Measurements from ENCODE around the gene AFF3.
A peak's percentile ranks its signal among the peaks of the same experiment; 100 is the strongest.

AFF3 gene

DNA sequence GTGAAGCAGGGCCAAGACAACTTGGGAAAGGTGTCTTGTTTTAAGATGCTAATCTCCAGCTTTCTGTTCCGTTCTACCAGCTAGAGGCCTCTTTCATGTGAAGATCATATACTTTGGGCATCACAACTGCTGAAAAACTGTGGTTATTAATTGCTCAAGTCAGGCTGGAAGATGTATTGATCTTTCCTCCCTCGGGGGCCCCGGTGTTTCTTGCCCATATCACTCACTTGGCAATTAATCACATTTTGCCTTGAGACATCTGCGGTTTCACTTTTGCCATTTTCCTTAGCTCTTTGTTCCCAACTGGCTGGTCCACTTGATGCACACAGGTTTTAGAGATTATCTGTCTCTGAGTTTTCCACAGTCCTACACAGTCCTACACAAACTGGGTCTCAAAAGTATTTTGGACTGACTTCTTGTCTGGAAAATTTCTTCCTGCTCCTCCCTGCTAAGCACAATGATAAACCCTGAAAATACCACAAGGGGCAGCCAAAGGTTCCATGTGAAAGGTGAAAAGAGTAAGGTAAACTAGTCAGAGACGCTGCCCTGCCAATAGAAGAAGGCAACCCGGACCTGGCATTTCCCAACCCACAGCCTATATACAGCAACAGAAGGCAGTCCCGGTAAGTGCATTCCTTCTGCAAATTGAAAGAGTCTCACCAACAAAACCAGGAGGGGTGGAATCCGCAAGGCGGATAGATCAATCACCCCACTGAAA, 181.0 kb downstream of the AFF3 start:
- Histone ChIP-seq H3K9me3 (ENCODE audit: control insufficient read depth, low read length) (no peaks in the 10 kb centered on the region), H2AFZ (ENCODE audit: low read depth, low read length) (no peak overlapping the region), H3K14ac (ENCODE audit: low read length in 2 of 2) (no peak overlapping the region), H3K27ac (ENCODE audit: low read length, poor library complexity, severe bottlenecking) (no peak overlapping the region), H2BK12ac (ENCODE audit: low read length in 2 of 2) (no peak overlapping the region), H3K36me3 (ENCODE audit: control insufficient read depth in 1 of 2, insufficient read depth in 2 of 2, low read depth in 1 of 2, low read length in 2 of 2) (peaks cover 0 to 6% of the 10 kb centered on the region in 2 experiments), H3K9ac (ENCODE audit: low read length) (no peak overlapping the region), H3K27me3 (ENCODE audit: control insufficient read depth in 1 of 2, insufficient read depth in 1 of 2, low read length in 2 of 2) (no peaks in the 10 kb centered on the region), H3K23ac (ENCODE audit: low read length in 2 of 2) (no peak overlapping the region), H3K4me3 (ENCODE audit: insufficient read depth in 1 of 2, low read depth in 1 of 2, low read length in 2 of 2) (no peak overlapping the region), H2BK5ac (ENCODE audit: low read depth, low read length, poor library complexity, severe bottlenecking) (no peak overlapping the region), H2BK15ac (ENCODE audit: low read depth, poor library complexity, severe bottlenecking) (no peak overlapping the region), H3K4me1 (ENCODE audit: control insufficient read depth, insufficient read depth, low read depth, low read length) (peaks cover 7% of the 10 kb centered on the region), H3K4me2 (ENCODE audit: low read length, poor library complexity, severe bottlenecking) (no peak overlapping the region), H2BK120ac (ENCODE audit: low read depth, low read length) (no peak overlapping the region), H4K8ac (ENCODE audit: low read length) (peak overlapping the region; percentile 50), H4K91ac (ENCODE audit: low read length) (no peak overlapping the region), H3K18ac (ENCODE audit: low read depth in 1 of 2, low read length in 2 of 2) (no peak overlapping the region), H3K79me1 (replicated peaks; ENCODE audit: low read length, poor library complexity, severe bottlenecking) (peaks cover 15% of the 10 kb centered on the region), H2AK5ac (ENCODE audit: low read length, severe bottlenecking) (no peak overlapping the region), H3K4ac (ENCODE audit: low read depth in 1 of 2, low read length in 2 of 2) (no peak overlapping the region)
- no peak for DNase-seq
- 98% methylated on average over 9 of the region's 9 CpGs for WGBS

DNA sequence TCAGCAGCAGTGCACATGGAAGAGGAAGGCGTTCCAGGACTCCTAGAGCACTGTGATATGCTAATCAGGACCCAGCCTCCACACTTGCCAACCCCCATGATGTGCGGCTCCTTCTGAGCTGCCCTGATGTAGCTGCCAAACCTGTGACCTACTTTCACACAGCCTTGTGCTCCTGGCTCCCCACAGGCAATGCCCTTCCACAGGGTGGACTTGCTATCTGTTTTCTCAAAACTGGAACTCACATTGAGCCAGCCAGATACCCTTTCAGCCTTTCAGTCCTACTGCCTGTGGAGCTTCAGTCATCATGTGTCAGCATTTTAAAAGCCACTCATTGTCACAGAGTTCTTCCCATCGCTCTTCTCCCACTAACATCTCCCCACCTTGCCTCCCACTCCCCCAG, 181.6 kb downstream of the AFF3 start:
- H3K4me2 ChIP-seq (ENCODE audit: low read length, poor library complexity, severe bottlenecking): no peak overlapping the region
- no peak overlapping the region for H3K18ac ChIP-seq (ENCODE audit: low read depth in 1 of 2, low read length in 2 of 2)
- peaks cover 7% of the 10 kb centered on the region for H3K4me1 ChIP-seq (ENCODE audit: control insufficient read depth, insufficient read depth, low read depth, low read length)
- no peak overlapping the region for H2AFZ ChIP-seq (ENCODE audit: low read depth, low read length)
- no peak overlapping the region for H3K4ac ChIP-seq (ENCODE audit: low read depth in 1 of 2, low read length in 2 of 2)
- H3K4me3 ChIP-seq (ENCODE audit: insufficient read depth in 1 of 2, low read depth in 1 of 2, low read length in 2 of 2): no peak overlapping the region
- H2BK12ac ChIP-seq (ENCODE audit: low read length in 2 of 2): no peak overlapping the region
- no peak overlapping the region for H2BK15ac ChIP-seq (ENCODE audit: low read depth, poor library complexity, severe bottlenecking)
- no peak overlapping the region for H2AK5ac ChIP-seq (ENCODE audit: low read length, severe bottlenecking)
- no peak overlapping the region for H4K8ac ChIP-seq (ENCODE audit: low read length)
- DNase-seq: no peak
- H3K14ac ChIP-seq (ENCODE audit: low read length in 2 of 2): no peak overlapping the region
- peaks cover 15% of the 10 kb centered on the region for H3K79me1 ChIP-seq (replicated peaks; ENCODE audit: low read length, poor library complexity, severe bottlenecking)
- no peak overlapping the region for H2BK120ac ChIP-seq (ENCODE audit: low read depth, low read length)
- H3K9me3 ChIP-seq (ENCODE audit: control insufficient read depth, low read length): no peaks in the 10 kb centered on the region
- H3K27ac ChIP-seq (ENCODE audit: low read length, poor library complexity, severe bottlenecking): no peak overlapping the region
- no peak overlapping the region for H3K9ac ChIP-seq (ENCODE audit: low read length)
- WGBS: 96% methylated on average over 3 of the region's 3 CpGs
- peaks cover 0 to 6% of the 10 kb centered on the region in 2 experiments for H3K36me3 ChIP-seq (ENCODE audit: control insufficient read depth in 1 of 2, insufficient read depth in 2 of 2, low read depth in 1 of 2, low read length in 2 of 2)
- H3K27me3 ChIP-seq (ENCODE audit: control insufficient read depth in 1 of 2, insufficient read depth in 1 of 2, low read length in 2 of 2): no peaks in the 10 kb centered on the region
- no peak overlapping the region for H3K23ac ChIP-seq (ENCODE audit: low read length in 2 of 2)
- no peak overlapping the region for H2BK5ac ChIP-seq (ENCODE audit: low read depth, low read length, poor library complexity, severe bottlenecking)
- peak overlapping the region; percentile 41 for H4K91ac ChIP-seq (ENCODE audit: low read length)

DNA sequence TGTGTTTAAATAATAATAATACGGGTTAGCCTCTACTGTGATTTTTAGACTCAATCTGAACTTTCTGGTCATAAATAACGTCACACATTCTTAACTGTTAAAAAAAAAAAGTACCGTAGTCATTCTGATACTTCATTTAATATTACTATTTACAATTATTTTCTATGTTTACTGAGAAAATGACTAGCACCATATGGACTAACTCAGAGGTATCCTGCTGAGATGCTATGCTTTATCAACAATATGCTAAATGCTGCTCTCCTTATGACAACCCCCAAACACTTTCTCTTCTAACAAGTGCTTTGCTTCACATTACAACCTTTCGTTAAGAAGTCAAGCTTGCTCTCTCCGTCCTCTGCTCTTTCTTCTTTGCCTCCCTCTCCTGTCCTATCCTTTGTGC, 182.1 kb downstream of the AFF3 start:
- Histone ChIP-seq H2BK5ac (ENCODE audit: low read depth, low read length, poor library complexity, severe bottlenecking) (no peak overlapping the region), H3K4me2 (ENCODE audit: low read length, poor library complexity, severe bottlenecking) (no peak overlapping the region), H3K4me3 (ENCODE audit: insufficient read depth in 1 of 2, low read depth in 1 of 2, low read length in 2 of 2) (no peak overlapping the region), H3K27ac (ENCODE audit: low read length, poor library complexity, severe bottlenecking) (no peak overlapping the region), H2AK5ac (ENCODE audit: low read length, severe bottlenecking) (no peak overlapping the region), H3K4ac (ENCODE audit: low read depth in 1 of 2, low read length in 2 of 2) (no peak overlapping the region), H2BK12ac (ENCODE audit: low read length in 2 of 2) (no peak overlapping the region), H2AFZ (ENCODE audit: low read depth, low read length) (no peak overlapping the region), H3K23ac (ENCODE audit: low read length in 2 of 2) (no peak overlapping the region), H3K18ac (ENCODE audit: low read depth in 1 of 2, low read length in 2 of 2) (no peak overlapping the region), H3K79me1 (replicated peaks; ENCODE audit: low read length, poor library complexity, severe bottlenecking) (peaks cover 15% of the 10 kb centered on the region), H3K9me3 (ENCODE audit: control insufficient read depth, low read length) (no peaks in the 10 kb centered on the region), H3K36me3 (ENCODE audit: control insufficient read depth in 1 of 2, insufficient read depth in 2 of 2, low read depth in 1 of 2, low read length in 2 of 2) (peaks cover 0 to 6% of the 10 kb centered on the region in 2 experiments), H2BK15ac (ENCODE audit: low read depth, poor library complexity, severe bottlenecking) (no peak overlapping the region), H3K9ac (ENCODE audit: low read length) (no peak overlapping the region), H2BK120ac (ENCODE audit: low read depth, low read length) (no peak overlapping the region), H4K91ac (ENCODE audit: low read length) (no peak overlapping the region), H4K8ac (ENCODE audit: low read length) (no peak overlapping the region), H3K14ac (ENCODE audit: low read length in 2 of 2) (no peak overlapping the region), H3K27me3 (ENCODE audit: control insufficient read depth in 1 of 2, insufficient read depth in 1 of 2, low read length in 2 of 2) (no peaks in the 10 kb centered on the region), H3K4me1 (ENCODE audit: control insufficient read depth, insufficient read depth, low read depth, low read length) (peaks cover 7% of the 10 kb centered on the region)
- no peak for DNase-seq
- 95% methylated on average over 2 of the region's 5 CpGs for WGBS

DNA sequence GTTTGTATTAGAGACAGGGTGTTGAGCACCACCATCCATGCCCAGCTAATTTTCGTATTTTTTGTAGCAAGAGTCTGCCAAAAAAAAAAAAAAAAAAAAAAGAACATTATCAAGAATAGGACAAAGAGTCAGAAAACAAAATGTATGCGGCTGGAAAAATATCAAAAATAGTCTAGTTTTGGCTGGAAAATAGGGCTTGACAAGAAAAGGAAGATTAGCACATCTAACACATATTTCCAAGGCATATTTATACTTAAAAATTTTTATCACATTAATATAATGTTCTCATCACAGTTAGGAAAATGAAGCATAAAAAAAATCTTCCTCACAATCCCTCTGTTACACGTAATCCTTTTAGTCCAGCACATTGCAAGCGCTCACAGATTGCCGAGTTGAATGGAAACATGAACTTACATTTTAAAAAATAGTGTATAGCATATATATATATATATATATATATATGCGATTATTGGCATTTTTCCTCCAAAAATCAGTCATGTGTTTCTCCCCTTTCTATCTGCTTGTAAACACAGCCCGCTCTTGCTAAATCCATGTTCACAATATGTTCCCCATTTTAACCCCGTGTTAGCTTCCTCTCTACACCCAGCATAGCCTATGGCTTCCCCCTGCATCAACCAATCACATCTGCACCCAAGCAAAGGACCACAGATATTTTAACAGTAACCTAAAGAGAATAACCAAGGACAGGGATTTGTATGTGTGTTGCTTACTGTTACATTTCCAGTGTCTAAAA, 183.0 kb downstream of the AFF3 start:
- DNase-seq: no peak

More for the DNA sequence above, 183.0 kb downstream of the AFF3 start:
- H3K23ac ChIP-seq (ENCODE audit: low read length in 2 of 2): no peak overlapping the region
- no peak overlapping the region for H3K9ac ChIP-seq (ENCODE audit: low read length)
- 92% methylated on average over 3 of the region's 8 CpGs for WGBS
- no peaks in the 10 kb centered on the region for H3K9me3 ChIP-seq (ENCODE audit: control insufficient read depth, low read length)
- no peak overlapping the region for H2BK15ac ChIP-seq (ENCODE audit: low read depth, poor library complexity, severe bottlenecking)
- H2BK120ac ChIP-seq (ENCODE audit: low read depth, low read length): no peak overlapping the region
- peaks cover 15% of the 10 kb centered on the region for H3K79me1 ChIP-seq (replicated peaks; ENCODE audit: low read length, poor library complexity, severe bottlenecking)
- no peak overlapping the region for H2BK12ac ChIP-seq (ENCODE audit: low read length in 2 of 2)
- no peaks in the 10 kb centered on the region for H3K27me3 ChIP-seq (ENCODE audit: control insufficient read depth in 1 of 2, insufficient read depth in 1 of 2, low read length in 2 of 2)
- no peak overlapping the region for H2AK5ac ChIP-seq (ENCODE audit: low read length, severe bottlenecking)
- H3K4me3 ChIP-seq (ENCODE audit: insufficient read depth in 1 of 2, low read depth in 1 of 2, low read length in 2 of 2): no peak overlapping the region
- no peak overlapping the region for H4K91ac ChIP-seq (ENCODE audit: low read length)
- H3K4me1 ChIP-seq (ENCODE audit: control insufficient read depth, insufficient read depth, low read depth, low read length): peaks cover 7% of the 10 kb centered on the region
- no peak overlapping the region for H3K4ac ChIP-seq (ENCODE audit: low read depth in 1 of 2, low read length in 2 of 2)
- no peak overlapping the region for H2BK5ac ChIP-seq (ENCODE audit: low read depth, low read length, poor library complexity, severe bottlenecking)
- H4K8ac ChIP-seq (ENCODE audit: low read length): no peak overlapping the region
- no peak overlapping the region for H3K4me2 ChIP-seq (ENCODE audit: low read length, poor library complexity, severe bottlenecking)
- H3K27ac ChIP-seq (ENCODE audit: low read length, poor library complexity, severe bottlenecking): no peak overlapping the region
- no peak overlapping the region for H3K14ac ChIP-seq (ENCODE audit: low read length in 2 of 2)
- H3K18ac ChIP-seq (ENCODE audit: low read depth in 1 of 2, low read length in 2 of 2): no peak overlapping the region
- peaks cover 0 to 6% of the 10 kb centered on the region in 2 experiments for H3K36me3 ChIP-seq (ENCODE audit: control insufficient read depth in 1 of 2, insufficient read depth in 2 of 2, low read depth in 1 of 2, low read length in 2 of 2)
- H2AFZ ChIP-seq (ENCODE audit: low read depth, low read length): no peak overlapping the region

All from mesenchymal stem cell (in vitro differentiated cells and primary cell).